Measurements from ENCODE around the gene ABLIM3. TPM values are rescaled to one million over a fixed set of nuclear protein-coding genes. Genes with fewer than 3 reads are reported as not detected.

ABLIM3 gene
- total RNA-seq, 1 experiment from 2014 or later = 14.3 TPM

- Histone ChIP-seq H3K79me2 (ENCODE audit: insufficient read depth, low read length) (no peaks in the 10 kb centered on the region), H3K9me3 (ENCODE audit: control insufficient read depth in 1 of 2, insufficient read depth in 1 of 2, low read depth in 1 of 2, low read length in 2 of 2) (peaks cover 0 to 6% of the 10 kb centered on the region in 2 experiments; a peak in 1 of 4 replicates), H3K27ac (ENCODE audit: low read depth, low read length) (no peak overlapping the region), H3K9ac (ENCODE audit: low read length) (no peak overlapping the region), H3K27me3 (ENCODE audit: insufficient read depth, low read length) (no peaks in the 10 kb centered on the region), H3K9me2 (ENCODE audit: insufficient read depth) (no peaks in the 10 kb centered on the region), H3K4me1 (ENCODE audit: control insufficient read depth in 1 of 2, insufficient read depth in 2 of 2, low read length in 2 of 2) (no peaks in the 10 kb centered on the region), H3K4me2 (ENCODE audit: low read length) (no peak overlapping the region), H3K36me3 (ENCODE audit: control insufficient read depth in 1 of 2, insufficient read depth in 2 of 2, low read length in 2 of 2) (no peaks in the 10 kb centered on the region), H3K4me3 (replicated peaks in 1 of 2; ENCODE audit: low read depth in 1 of 2, low read length in 2 of 2) (no peak overlapping the region), H4K20me1 (ENCODE audit: insufficient read depth) (no peaks in the 10 kb centered on the region), H2AFZ (ENCODE audit: low read depth, low read length, poor library complexity, severe bottlenecking) (no peak overlapping the region)
- DNase-seq (ENCODE audit: low read depth, low spot score) = no peak
- CTCF ChIA-PET = interaction anchor here (0.7 to 3.8 kb wide), 28 partner anchors 11 to 535 kb away, joined by 3 to 12 read pairs (median 4); partner anchors contain the start of genes ABLIM3, GRPEL2 and PCYOX1L
- no TSS peak for BruUV-seq (replicated peaks)
- POLR2A ChIA-PET = no interaction called here
- intact Hi-C loops (cut with micrococcal nuclease) = loop anchor here (1.0 to 10.0 kb wide), 3 partner anchors 135 to 533 kb away; no protein-coding TSS in a partner anchor
- TF ChIP-seq ATF3 (IDR thresholded peaks at IDR 0.05) (no peak), CTCF (IDR thresholded peaks at IDR 0.05 in 2 of 3, conservative IDR thresholded peaks at IDR 0.05 in 1 of 3; ENCODE audit: borderline replicate concordance in 1 of 3, insufficient read depth in 1 of 3, low read depth in 2 of 3, low read length in 2 of 3) (peak in 2 of 3 experiments; percentile 25 to 29; a peak in 2 of 6 replicates), RAD21 (IDR thresholded peaks at IDR 0.05; ENCODE audit: low read depth) (0 out of 2 replicates have a peak, but pooled peaks have one; percentile 31), MAX (IDR thresholded peaks at IDR 0.05) (no peak), POLR2A (IDR thresholded peaks at IDR 0.05; ENCODE audit: borderline replicate concordance, extremely low read depth, insufficient read depth, insufficient read length) (no peak), CBX3 (IDR thresholded peaks at IDR 0.05; ENCODE audit: low read depth) (no peak), REST (IDR thresholded peaks at IDR 0.05; ENCODE audit: low read depth) (no peak), YY1 (IDR thresholded peaks at IDR 0.05; ENCODE audit: extremely low read depth, insufficient replicate concordance, low read depth, low read length) (no peak), SP1 (IDR thresholded peaks at IDR 0.05; ENCODE audit: low read depth) (no peak)
- RAD21 ChIA-PET (ENCODE audit: low non-redundant PET in 1 of 2, low total read pairs in 2 of 2, uncharacterized antibody in 2 of 2, unreplicated experiment in 2 of 2) = interaction anchor here (0.7 to 1.3 kb wide), 4 partner anchors 10 to 299 kb away, joined by 3 read pairs; no protein-coding TSS in a partner anchor
- ATAC-seq = peak; percentile 39; the same call in 1 of the 2 replicates
Measured at GRCh38 chr5:149265597-149265996, 124.3 kb downstream of the ABLIM3 start.

Data from HCT116 (cell line).